ENCODE results near the gene INAFM2.

The INAFM2 gene

DNA sequence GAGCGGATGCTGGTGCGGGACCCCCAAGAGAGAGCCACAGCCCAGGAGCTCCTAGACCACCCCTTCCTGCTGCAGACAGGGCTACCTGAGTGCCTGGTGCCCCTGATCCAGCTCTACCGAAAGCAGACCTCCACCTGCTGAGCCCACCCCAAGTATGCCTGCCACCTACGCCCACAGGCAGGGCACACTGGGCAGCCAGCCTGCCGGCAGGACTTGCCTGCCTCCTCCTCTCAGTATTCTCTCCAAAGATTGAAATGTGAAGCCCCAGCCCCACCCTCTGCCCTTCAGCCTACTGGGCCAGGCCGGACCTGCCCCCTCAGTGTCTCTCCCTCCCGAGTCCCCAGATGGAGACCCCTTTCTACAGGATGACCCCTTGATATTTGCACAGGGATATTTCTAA is 47.5 kb upstream of the INAFM2 start:
- Histone ChIP-seq H3K27me3 (ENCODE audit: control insufficient read depth, low read length) (peaks cover 23% of the 10 kb centered on the region), H3K4me2 (ENCODE audit: low read length) (no peak overlapping the region), H3K79me2 (ENCODE audit: control insufficient read depth, low read length) (no peaks in the 10 kb centered on the region), H3K9me3 (ENCODE audit: control insufficient read depth, insufficient read depth, low read length) (no peaks in the 10 kb centered on the region), H3K9me2 (replicated peaks; ENCODE audit: control insufficient read depth, low read length) (no peaks in the 10 kb centered on the region), H4K20me1 (ENCODE audit: control insufficient read depth, insufficient read depth, low read depth, low read length) (no peaks in the 10 kb centered on the region), H3K27ac (ENCODE audit: low read depth, low read length) (no peak overlapping the region), H3K36me3 (ENCODE audit: control insufficient read depth, low read length) (no peaks in the 10 kb centered on the region), H3K4me1 (ENCODE audit: control insufficient read depth, low read length) (peaks cover 25% of the 10 kb centered on the region), H3F3A (ENCODE audit: control insufficient read depth, insufficient read depth) (no peaks in the 10 kb centered on the region), H3K4me3 (ENCODE audit: low read length) (no peak overlapping the region)
- TF ChIP-seq, protein P1, sequence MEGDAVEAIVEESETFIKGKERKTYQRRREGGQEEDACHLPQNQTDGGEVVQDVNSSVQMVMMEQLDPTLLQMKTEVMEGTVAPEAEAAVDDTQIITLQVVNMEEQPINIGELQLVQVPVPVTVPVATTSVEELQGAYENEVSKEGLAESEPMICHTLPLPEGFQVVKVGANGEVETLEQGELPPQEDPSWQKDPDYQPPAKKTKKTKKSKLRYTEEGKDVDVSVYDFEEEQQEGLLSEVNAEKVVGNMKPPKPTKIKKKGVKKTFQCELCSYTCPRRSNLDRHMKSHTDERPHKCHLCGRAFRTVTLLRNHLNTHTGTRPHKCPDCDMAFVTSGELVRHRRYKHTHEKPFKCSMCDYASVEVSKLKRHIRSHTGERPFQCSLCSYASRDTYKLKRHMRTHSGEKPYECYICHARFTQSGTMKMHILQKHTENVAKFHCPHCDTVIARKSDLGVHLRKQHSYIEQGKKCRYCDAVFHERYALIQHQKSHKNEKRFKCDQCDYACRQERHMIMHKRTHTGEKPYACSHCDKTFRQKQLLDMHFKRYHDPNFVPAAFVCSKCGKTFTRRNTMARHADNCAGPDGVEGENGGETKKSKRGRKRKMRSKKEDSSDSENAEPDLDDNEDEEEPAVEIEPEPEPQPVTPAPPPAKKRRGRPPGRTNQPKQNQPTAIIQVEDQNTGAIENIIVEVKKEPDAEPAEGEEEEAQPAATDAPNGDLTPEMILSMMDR (IDR thresholded peaks at IDR 0.05; ENCODE audit: low read depth, low read length, poor library complexity, severe bottlenecking), result no peak

DNA sequence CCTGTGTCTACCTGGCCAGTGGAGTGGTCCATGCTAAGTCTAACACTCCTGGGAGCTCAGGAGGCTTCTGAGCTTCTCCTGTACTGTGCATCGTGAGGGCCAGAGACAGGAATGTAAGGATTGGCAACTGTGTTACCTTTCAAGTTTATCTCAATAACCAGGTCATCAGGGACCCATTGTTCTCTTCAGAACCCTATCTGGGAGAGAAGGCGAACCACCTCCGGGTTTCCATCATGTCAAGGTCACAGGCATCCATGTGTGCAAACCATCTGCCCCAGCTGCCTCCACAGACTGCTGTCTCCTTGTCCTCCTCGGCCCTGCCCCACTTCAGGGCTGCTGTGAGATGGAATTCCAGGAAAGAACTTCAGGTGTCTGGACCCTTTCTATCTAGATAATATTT is 46.6 kb upstream of the INAFM2 start:
- no peak overlapping the region for H3K27ac ChIP-seq (ENCODE audit: low read depth, low read length)
- TF ChIP-seq, protein P1 (IDR thresholded peaks at IDR 0.05; ENCODE audit: low read depth, low read length, poor library complexity, severe bottlenecking), result no peak
- peaks cover 25% of the 10 kb centered on the region for H3K4me1 ChIP-seq (ENCODE audit: control insufficient read depth, low read length)
- no peaks in the 10 kb centered on the region for H3K79me2 ChIP-seq (ENCODE audit: control insufficient read depth, low read length)
- H3F3A ChIP-seq (ENCODE audit: control insufficient read depth, insufficient read depth), result no peaks in the 10 kb centered on the region
- H3K27me3 ChIP-seq (ENCODE audit: control insufficient read depth, low read length), result peaks cover 23% of the 10 kb centered on the region
- H3K36me3 ChIP-seq (ENCODE audit: control insufficient read depth, low read length), result no peaks in the 10 kb centered on the region
- H3K4me3 ChIP-seq (ENCODE audit: low read length), result peak overlapping the region; percentile 36
- H3K4me2 ChIP-seq (ENCODE audit: low read length), result peak overlapping the region; percentile 58
- no peaks in the 10 kb centered on the region for H4K20me1 ChIP-seq (ENCODE audit: control insufficient read depth, insufficient read depth, low read depth, low read length)
- H3K9me3 ChIP-seq (ENCODE audit: control insufficient read depth, insufficient read depth, low read length), result no peaks in the 10 kb centered on the region
- H3K9me2 ChIP-seq (replicated peaks; ENCODE audit: control insufficient read depth, low read length), result no peaks in the 10 kb centered on the region

DNA sequence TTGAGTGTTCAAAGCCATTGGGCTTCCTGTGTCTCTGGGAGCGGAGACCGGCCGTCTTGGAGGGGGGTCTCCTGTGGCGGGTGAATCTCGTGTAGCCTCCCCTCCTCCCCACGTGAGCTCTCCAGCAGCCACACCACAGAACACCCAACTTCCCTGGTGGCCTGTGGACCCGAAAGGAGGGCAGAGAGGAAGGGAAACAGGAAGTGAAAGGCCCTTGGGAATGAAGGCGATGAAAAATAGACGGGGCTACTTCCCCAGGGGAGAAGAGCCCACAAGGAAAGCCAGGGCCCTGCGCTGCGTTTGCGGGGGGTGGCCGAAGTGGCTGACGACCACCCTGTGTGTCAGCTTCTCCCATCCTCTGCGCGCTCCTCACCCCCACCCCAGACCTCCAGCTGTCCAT is 46.0 kb upstream of the INAFM2 start:
- Histone ChIP-seq H3K4me2 (ENCODE audit: low read length) (peak overlapping the region; percentile 58), H3K27ac (ENCODE audit: low read depth, low read length) (no peak overlapping the region)

More for the DNA sequence above, 46.0 kb upstream of the INAFM2 start:
- H3K27me3 ChIP-seq (ENCODE audit: control insufficient read depth, low read length), result peaks cover 28% of the 10 kb centered on the region
- H3K36me3 ChIP-seq (ENCODE audit: control insufficient read depth, low read length), result no peaks in the 10 kb centered on the region
- no peaks in the 10 kb centered on the region for H3K79me2 ChIP-seq (ENCODE audit: control insufficient read depth, low read length)
- H3K9me3 ChIP-seq (ENCODE audit: control insufficient read depth, insufficient read depth, low read length), result no peaks in the 10 kb centered on the region
- H3K4me1 ChIP-seq (ENCODE audit: control insufficient read depth, low read length), result peaks cover 30% of the 10 kb centered on the region
- no peaks in the 10 kb centered on the region for H4K20me1 ChIP-seq (ENCODE audit: control insufficient read depth, insufficient read depth, low read depth, low read length)
- H3K4me3 ChIP-seq (ENCODE audit: low read length), result peak overlapping the region; percentile 36
- TF ChIP-seq, protein P1 (IDR thresholded peaks at IDR 0.05; ENCODE audit: low read depth, low read length, poor library complexity, severe bottlenecking), result no peak
- no peak for TF ChIP-seq EZH2phosphoT487 (IDR thresholded peaks at IDR 0.05; ENCODE audit: borderline replicate concordance, low read length)
- H3K9me2 ChIP-seq (replicated peaks; ENCODE audit: control insufficient read depth, low read length), result no peaks in the 10 kb centered on the region
- H3F3A ChIP-seq (ENCODE audit: control insufficient read depth, insufficient read depth), result no peaks in the 10 kb centered on the region
